ENCODE data around the gene ITSN2. TPM values are rescaled to one million over a fixed set of nuclear protein-coding genes. Genes with fewer than 3 reads are reported as not detected.

The ITSN2 gene
- total RNA-seq, 1 donor from 2014 or later = 47.9 TPM

- no peak for DNase-seq (ENCODE audit: low read depth, low spot score)
These were observed 23.5 kb downstream of the ITSN2 start for GRCh38 chr2:24336811-24337210.

- no peak for DNase-seq (ENCODE audit: low read depth, low spot score)
These were observed 26.1 kb downstream of the ITSN2 start for GRCh38 chr2:24334245-24334633.

GRCh38 chr2:24332791-24333540, 27.4 kb downstream of the ITSN2 start:
- DNase-seq (ENCODE audit: low read depth, low spot score) = no peak

DNA sequence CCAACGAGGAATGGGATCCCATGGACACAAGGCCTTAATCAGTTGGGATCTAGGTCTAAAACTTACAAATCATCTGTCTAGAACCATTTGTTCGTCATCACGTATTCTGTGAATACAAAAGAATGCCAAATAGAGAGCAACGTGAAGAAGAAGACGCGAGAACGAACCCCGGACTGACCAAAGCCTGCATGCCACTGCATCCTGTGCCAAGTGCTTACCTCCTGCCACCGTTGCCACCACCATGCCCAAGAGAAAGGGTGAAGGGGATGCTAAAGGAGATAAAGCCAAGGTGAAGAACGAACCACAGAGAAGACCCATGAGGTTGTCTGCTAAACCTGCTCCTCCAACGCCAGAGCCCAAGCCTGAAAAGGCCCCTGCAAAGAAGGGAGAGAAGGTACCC, 30.2 kb downstream of the ITSN2 start:
- no peak for DNase-seq (ENCODE audit: low read depth, low spot score)

DNA sequence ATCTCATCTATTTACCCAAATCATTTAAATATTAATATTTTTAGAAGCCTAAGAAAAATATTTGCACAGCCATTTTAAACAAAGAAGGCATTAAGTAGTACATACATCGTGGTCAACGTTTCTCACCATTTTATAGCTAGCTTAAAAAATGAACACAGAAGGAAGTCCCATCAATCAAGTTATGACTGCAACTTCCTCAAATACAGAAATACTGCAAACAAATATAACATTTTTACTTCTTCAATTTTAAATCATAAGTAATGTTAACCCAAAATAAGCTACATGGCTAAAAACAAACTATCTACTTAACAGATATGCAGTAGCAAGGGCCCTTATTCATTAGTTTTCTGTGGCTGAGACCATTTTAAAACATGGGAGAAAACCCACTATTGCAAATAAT, 30.6 kb downstream of the ITSN2 start:
- DNase-seq (ENCODE audit: low read depth, low spot score) = no peak

DNA sequence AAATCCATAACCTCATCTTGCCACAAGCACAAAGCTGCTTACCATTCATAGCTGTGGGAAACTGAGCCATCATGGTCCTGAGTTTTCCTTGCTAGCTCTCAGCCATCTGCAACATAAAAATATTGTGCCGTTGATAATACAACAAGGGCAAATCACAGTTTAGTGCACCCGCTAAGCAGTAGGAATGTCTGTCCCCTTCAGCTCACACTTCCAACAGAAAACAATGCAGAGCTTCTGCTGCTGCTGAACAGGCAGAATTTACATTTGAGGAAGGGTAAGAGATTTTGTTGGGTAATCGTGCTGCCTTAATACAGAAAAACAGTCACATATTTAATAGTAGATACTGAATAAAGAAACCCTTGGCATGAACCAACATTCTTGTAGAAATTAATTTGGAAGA, 32.3 kb downstream of the ITSN2 start:
- no peak for DNase-seq (ENCODE audit: low read depth, low spot score)

GRCh38 chr2:24317491-24317920, 42.8 kb downstream of the ITSN2 start:
- DNase-seq (ENCODE audit: low read depth, low spot score) = no peak

GRCh38 chr2:24315669-24316068, 44.7 kb downstream of the ITSN2 start:
- DNase-seq (ENCODE audit: low read depth, low spot score) = no peak

- DNase-seq (ENCODE audit: low read depth, low spot score) = no peak
These were observed 46.3 kb downstream of the ITSN2 start for GRCh38 chr2:24313744-24314632.

- no peak for DNase-seq (ENCODE audit: low read depth, low spot score)
These were observed 52.4 kb downstream of the ITSN2 start for GRCh38 chr2:24307961-24308360.

GRCh38 chr2:24304631-24305030, 55.7 kb downstream of the ITSN2 start:
- no peak for DNase-seq (ENCODE audit: low read depth, low spot score)

DNA sequence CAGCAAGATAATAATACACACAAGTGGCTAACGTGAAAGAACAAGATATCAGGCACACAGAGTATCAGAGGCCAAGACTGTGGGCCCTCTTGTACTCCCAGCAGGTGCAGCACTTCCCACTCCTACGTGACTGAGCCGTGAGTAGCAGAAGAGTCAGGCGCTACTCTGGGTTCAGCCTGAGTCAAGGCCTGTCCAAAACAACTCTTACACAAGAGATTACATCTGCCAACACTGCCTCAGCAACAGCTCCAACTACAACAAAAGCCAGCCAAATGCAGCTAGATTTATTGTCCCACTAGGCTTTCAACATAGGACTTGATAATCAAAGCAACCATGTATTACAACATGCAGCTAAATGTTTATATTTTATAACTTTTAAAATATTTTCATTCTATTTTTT, 56.2 kb downstream of the ITSN2 start:
- DNase-seq (ENCODE audit: low read depth, low spot score) = no peak

- no peak for DNase-seq (ENCODE audit: low read depth, low spot score)
These were observed 58.7 kb downstream of the ITSN2 start for GRCh38 chr2:24301599-24301998.

- no peak for DNase-seq (ENCODE audit: low read depth, low spot score)
These were observed 62.7 kb downstream of the ITSN2 start for GRCh38 chr2:24297663-24298062.

- no peak for DNase-seq (ENCODE audit: low read depth, low spot score)
These were observed 73.2 kb downstream of the ITSN2 start for GRCh38 chr2:24287171-24287570.

DNA sequence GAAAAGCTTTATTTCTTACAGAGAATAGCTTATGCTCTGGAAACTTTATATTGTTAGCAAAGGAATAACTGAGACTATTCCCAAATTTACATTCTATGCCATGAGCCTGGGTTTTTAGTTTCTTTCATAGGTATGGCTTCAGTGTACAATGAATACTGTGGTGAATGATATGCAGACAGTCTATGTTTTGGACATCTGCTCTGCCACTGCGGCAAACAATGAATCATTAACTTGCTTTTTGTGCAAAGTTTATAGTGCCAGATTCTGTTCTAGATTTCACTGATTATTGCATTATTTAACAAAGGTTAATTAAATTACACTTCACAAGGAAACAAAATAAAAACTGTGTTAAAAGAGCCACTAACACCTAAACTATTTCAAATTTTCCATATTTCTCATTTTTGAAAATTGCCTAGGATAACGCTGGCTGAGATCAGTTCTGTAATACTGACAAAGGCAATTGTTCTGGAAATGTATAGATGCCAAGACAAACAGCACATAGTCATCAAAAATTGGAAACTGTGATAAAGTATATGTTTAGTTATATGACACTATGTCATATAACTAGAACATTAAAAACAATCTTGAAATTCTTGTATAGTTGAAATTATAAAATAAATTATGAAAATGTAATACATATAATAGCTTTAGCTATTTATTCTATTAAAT, 74.7 kb downstream of the ITSN2 start:
- no peak for DNase-seq (ENCODE audit: low read depth, low spot score)

GRCh38 chr2:24280645-24281044, 79.7 kb downstream of the ITSN2 start:
- DNase-seq (ENCODE audit: low read depth, low spot score) = no peak

DNA sequence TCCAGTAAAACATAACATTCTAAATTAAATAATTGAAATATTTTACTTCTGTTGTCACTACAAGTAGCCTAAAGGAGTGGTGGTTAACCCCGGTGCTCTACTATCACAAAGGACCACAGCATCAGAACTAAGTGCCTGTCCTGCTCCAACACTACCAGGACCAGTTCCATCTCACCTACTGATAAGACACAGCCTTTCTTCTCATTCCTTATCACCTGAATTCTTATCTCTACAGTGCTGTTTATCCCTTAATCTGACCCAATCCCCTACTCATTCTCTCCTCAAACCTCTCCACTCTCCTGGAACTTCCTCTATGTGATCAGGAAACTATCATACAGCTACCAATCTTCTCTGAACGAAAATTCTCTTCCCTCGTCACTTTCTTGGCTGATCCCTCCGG, 80.2 kb downstream of the ITSN2 start:
- DNase-seq (ENCODE audit: low read depth, low spot score) = no peak

- no peak for DNase-seq (ENCODE audit: low read depth, low spot score)
These were observed 83.9 kb downstream of the ITSN2 start for GRCh38 chr2:24276349-24276899.

DNA sequence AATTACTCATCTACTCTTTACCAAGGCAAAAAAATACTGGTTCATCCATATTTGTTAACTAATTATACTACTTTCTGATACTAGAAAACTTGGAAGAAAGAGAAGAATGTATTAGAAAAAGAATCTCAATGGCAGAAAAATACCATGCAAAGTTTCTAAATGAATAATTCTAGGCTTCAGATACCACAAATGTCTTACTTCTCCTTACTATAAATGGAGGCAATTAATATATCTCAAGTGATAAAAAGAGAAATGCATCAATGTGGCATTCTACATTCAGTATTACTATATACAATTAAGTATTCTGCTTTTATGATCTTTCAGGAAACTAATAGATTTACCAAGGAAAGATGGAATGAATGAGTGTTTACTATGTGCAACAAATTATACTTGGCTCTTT, 85.5 kb downstream of the ITSN2 start:
- no peak for DNase-seq (ENCODE audit: low read depth, low spot score)

- DNase-seq (ENCODE audit: low read depth, low spot score) = no peak
These were observed 86.7 kb downstream of the ITSN2 start for GRCh38 chr2:24273598-24273997.

DNA sequence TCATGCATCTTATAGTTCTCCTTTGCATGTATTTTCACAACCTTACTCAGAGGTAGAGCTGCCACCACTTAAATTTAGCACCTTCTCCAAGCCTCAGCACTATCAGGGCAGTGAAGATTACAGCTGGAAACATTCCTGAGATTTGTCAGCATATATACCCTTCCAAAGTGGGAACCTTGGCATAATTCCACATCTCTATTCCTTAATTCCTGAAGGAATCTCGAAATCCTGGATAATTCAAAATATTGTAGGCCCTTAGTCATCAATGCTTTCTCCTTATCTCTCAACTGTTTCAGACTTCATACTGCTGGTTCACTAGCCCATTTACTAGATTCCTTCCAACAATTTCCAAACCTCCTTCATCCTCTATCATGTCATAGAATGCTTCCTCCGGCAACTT, 87.4 kb downstream of the ITSN2 start:
- no peak for DNase-seq (ENCODE audit: low read depth, low spot score)

Measured in pulmonary artery endothelial cell (primary cell).